Liver (tissue), 9 donors: Measurements from ENCODE around the gene VPS35. TPM values are rescaled to one million over a fixed set of nuclear protein-coding genes. Genes with fewer than 3 reads are reported as not detected.

ENCODE experiments used
- DNase-seq: peaks from one replicate; pipeline ENCODE4 v3.0.0-alpha.2; 2017; ENCODE audit warnings: low spot score
- H3K27ac ChIP-seq, 2 donors: one replicate each; pipeline ENCODE4 v1.7.0; 2013; ENCODE audit warnings: inconsistent platforms in 2 of 2, low read length in 2 of 2, control low read depth in 1 of 2, low read depth in 1 of 2, mild to moderate bottlenecking in 1 of 2
- H3K27me3 ChIP-seq, 4 donors: one replicate each; pipeline versions ENCODE4 v1.6.1 to v1.7.0; 2013; ENCODE audit warnings: low read length in 3 of 4, inconsistent platforms in 1 of 4, mild to moderate bottlenecking in 1 of 4, moderate library complexity in 1 of 4; ENCODE audit not compliant: control insufficient read depth in 4 of 4, insufficient read depth in 4 of 4
- H3K36me3 ChIP-seq, 4 donors: one replicate each; pipeline versions ENCODE4 v1.6.1 to v1.7.0; 2013; ENCODE audit warnings: low read length in 3 of 4, mild to moderate bottlenecking in 3 of 4, low read depth in 1 of 4, moderate library complexity in 1 of 4; ENCODE audit not compliant: control insufficient read depth in 4 of 4, insufficient read depth in 3 of 4
- H3K4me1 ChIP-seq, 4 donors: one replicate each; pipeline versions ENCODE4 v1.6.1 to v1.7.0; 2013; ENCODE audit warnings: low read length in 3 of 4, mild to moderate bottlenecking in 3 of 4, moderate library complexity in 1 of 4; ENCODE audit not compliant: control insufficient read depth in 4 of 4, insufficient read depth in 4 of 4
- H3K4me3 ChIP-seq, 3 donors: one replicate each; pipeline versions ENCODE4 v1.6.1 to v1.7.0; 2013; ENCODE audit warnings: low read length in 3 of 3, control low read depth in 1 of 3, low read depth in 1 of 3, mild to moderate bottlenecking in 1 of 3
- H3K9ac ChIP-seq, 2 donors: one replicate each; pipeline ENCODE4 v1.7.0; 2013; ENCODE audit warnings: low read length in 2 of 2, mild to moderate bottlenecking in 2 of 2, moderate library complexity in 2 of 2, control low read depth in 1 of 2, low read depth in 1 of 2
- H3K9me3 ChIP-seq, 4 donors: one replicate each; pipeline versions ENCODE4 v1.6.1 to v1.7.0; 2013; ENCODE audit warnings: low read length in 3 of 4; ENCODE audit not compliant: control insufficient read depth in 4 of 4
- ATF3 ChIP-seq: IDR thresholded peaks from 2 replicates; pipeline ENCODE4 v1.6.1; 2016; ENCODE audit warnings: antibody characterized with exemption
- EGR1 ChIP-seq, 2 donors: IDR thresholded peaks; 2 replicates each; pipeline ENCODE4 v1.6.1; 2016 to 2018; ENCODE audit warnings: antibody characterized with exemption in 2 of 2, low read depth in 2 of 2
- FOXA2 ChIP-seq: IDR thresholded peaks from 2 replicates; pipeline ENCODE4 v1.6.1; 2016; ENCODE audit warnings: antibody characterized with exemption
- GABPA ChIP-seq, 2 donors: IDR thresholded peaks in 1 of 2; conservative IDR thresholded peaks in 1 of 2; 2 replicates each; pipeline ENCODE4 v1.6.1; 2016; ENCODE audit warnings: antibody characterized with exemption in 2 of 2, mild to moderate bottlenecking in 1 of 2, moderate library complexity in 1 of 2
- HNF4A ChIP-seq, 2 donors: conservative IDR thresholded peaks; 2 replicates each; pipeline ENCODE4 v1.6.1; 2016; ENCODE audit warnings: antibody characterized with exemption in 2 of 2, mild to moderate bottlenecking in 2 of 2
- HNF4G ChIP-seq: IDR thresholded peaks from 2 replicates; pipeline ENCODE4 v1.6.1; 2016; ENCODE audit warnings: antibody characterized with exemption
- JUND ChIP-seq, 2 donors: IDR thresholded peaks; 2 replicates each; pipeline ENCODE4 v1.6.1; 2016; ENCODE audit warnings: antibody characterized with exemption in 2 of 2
- NR2F2 ChIP-seq: IDR thresholded peaks from 2 replicates; pipeline ENCODE4 v1.6.1; 2016; ENCODE audit warnings: antibody characterized with exemption
- RAD21 ChIP-seq, 2 donors: IDR thresholded peaks; 2 replicates each; pipeline ENCODE4 v1.6.1; 2016; ENCODE audit warnings: antibody characterized with exemption in 2 of 2, mild to moderate bottlenecking in 2 of 2
- RXRA ChIP-seq, 2 donors: IDR thresholded peaks; 2 replicates each; pipeline ENCODE4 v1.6.1; 2017 to 2018; ENCODE audit warnings: antibody characterized with exemption in 2 of 2, mild to moderate bottlenecking in 1 of 2
- SP1 ChIP-seq: IDR thresholded peaks from 2 replicates; pipeline ENCODE4 v1.6.1; 2018; ENCODE audit warnings: antibody characterized with exemption, mild to moderate bottlenecking
- TAF1 ChIP-seq: conservative IDR thresholded peaks from 2 replicates; pipeline ENCODE4 v1.6.1; 2016; ENCODE audit warnings: antibody characterized with exemption, mild to moderate bottlenecking
- YY1 ChIP-seq: IDR thresholded peaks from 2 replicates; pipeline ENCODE4 v1.6.1; 2016; ENCODE audit warnings: antibody characterized with exemption, mild to moderate bottlenecking
- ZBTB33 ChIP-seq: IDR thresholded peaks from 2 replicates; pipeline ENCODE4 v1.6.1; 2016; ENCODE audit warnings: antibody characterized with exemption
- WGBS: extraction: QIAGEN DNeasy Blood & Tissue Kit; methylation state at CpG from one replicate; pipeline ENCODE4 v1.1.7; 2013; 5-methylcytosine and 5-hydroxymethylcytosine counted together
- polyA plus RNA-seq, 2 donors: library from polyadenylated mRNA; stranded (reverse) in 1 of 2; unstranded in 1 of 2; fragments of 200-250 nt in 1 of 2; fragments of >200 nt in 1 of 2; fragmentation: Nextera tagmentation in 1 of 2; extraction: Ambion mirVana in 1 of 2; gene quantifications; one replicate each; pipeline versions ENCODE4 v1.2.1 to v1.2.3, GENCODE V29; 2013 to 2015
- total RNA-seq, 2 donors: library from RNA; depleted of rRNA; stranded (reverse); fragments of >200 nt; gene quantifications; one replicate each; pipeline ENCODE4 v1.2.3, GENCODE V29; 2014
- TF ChIP-seq, protein P1 (sequence below): fragments of 150-350 bp; IDR thresholded peaks from 2 replicates; pipeline ENCODE4 v1.5.1; 2017; ENCODE audit warnings: improper control_type of control experiment, low read depth, low read length; ENCODE audit not compliant: missing input control
- TF ChIP-seq, protein P2 (sequence below): IDR thresholded peaks from 2 replicates; pipeline ENCODE4 v1.6.1; 2016; ENCODE audit warnings: antibody characterized with exemption, mild to moderate bottlenecking
- donor health status: healthy.
- donor health status: healthy.
- donor health status: healthy.
- donor health status: healthy.
- donor health status: healthy.

Gene VPS35
- total and polyA plus RNA-seq, 4 donors, result 10.5 to 52.7 (median 23.6) TPM

GRCh38 chr16:46700048-46700447 is 11.1 kb upstream of the VPS35 start:
- no peak for DNase-seq
- TF ChIP-seq RAD21 (IDR thresholded peaks at IDR 0.05) (no peak), SP1 (no peak), RXRA (IDR thresholded peaks at IDR 0.05) (no peak), HNF4G (no peak), YY1 (no peak), EGR1 (IDR thresholded peaks at IDR 0.05; ENCODE audit: low read depth in 2 of 2) (no peak), ATF3 (no peak), NR2F2 (no peak), FOXA2 (no peak), ZBTB33 (no peak), HNF4A (conservative IDR thresholded peaks at IDR 0.05) (no peak), JUND (IDR thresholded peaks at IDR 0.05) (no peak)
- TF ChIP-seq, protein P1, sequence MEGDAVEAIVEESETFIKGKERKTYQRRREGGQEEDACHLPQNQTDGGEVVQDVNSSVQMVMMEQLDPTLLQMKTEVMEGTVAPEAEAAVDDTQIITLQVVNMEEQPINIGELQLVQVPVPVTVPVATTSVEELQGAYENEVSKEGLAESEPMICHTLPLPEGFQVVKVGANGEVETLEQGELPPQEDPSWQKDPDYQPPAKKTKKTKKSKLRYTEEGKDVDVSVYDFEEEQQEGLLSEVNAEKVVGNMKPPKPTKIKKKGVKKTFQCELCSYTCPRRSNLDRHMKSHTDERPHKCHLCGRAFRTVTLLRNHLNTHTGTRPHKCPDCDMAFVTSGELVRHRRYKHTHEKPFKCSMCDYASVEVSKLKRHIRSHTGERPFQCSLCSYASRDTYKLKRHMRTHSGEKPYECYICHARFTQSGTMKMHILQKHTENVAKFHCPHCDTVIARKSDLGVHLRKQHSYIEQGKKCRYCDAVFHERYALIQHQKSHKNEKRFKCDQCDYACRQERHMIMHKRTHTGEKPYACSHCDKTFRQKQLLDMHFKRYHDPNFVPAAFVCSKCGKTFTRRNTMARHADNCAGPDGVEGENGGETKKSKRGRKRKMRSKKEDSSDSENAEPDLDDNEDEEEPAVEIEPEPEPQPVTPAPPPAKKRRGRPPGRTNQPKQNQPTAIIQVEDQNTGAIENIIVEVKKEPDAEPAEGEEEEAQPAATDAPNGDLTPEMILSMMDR, result no peak
- TF ChIP-seq, protein P2, sequence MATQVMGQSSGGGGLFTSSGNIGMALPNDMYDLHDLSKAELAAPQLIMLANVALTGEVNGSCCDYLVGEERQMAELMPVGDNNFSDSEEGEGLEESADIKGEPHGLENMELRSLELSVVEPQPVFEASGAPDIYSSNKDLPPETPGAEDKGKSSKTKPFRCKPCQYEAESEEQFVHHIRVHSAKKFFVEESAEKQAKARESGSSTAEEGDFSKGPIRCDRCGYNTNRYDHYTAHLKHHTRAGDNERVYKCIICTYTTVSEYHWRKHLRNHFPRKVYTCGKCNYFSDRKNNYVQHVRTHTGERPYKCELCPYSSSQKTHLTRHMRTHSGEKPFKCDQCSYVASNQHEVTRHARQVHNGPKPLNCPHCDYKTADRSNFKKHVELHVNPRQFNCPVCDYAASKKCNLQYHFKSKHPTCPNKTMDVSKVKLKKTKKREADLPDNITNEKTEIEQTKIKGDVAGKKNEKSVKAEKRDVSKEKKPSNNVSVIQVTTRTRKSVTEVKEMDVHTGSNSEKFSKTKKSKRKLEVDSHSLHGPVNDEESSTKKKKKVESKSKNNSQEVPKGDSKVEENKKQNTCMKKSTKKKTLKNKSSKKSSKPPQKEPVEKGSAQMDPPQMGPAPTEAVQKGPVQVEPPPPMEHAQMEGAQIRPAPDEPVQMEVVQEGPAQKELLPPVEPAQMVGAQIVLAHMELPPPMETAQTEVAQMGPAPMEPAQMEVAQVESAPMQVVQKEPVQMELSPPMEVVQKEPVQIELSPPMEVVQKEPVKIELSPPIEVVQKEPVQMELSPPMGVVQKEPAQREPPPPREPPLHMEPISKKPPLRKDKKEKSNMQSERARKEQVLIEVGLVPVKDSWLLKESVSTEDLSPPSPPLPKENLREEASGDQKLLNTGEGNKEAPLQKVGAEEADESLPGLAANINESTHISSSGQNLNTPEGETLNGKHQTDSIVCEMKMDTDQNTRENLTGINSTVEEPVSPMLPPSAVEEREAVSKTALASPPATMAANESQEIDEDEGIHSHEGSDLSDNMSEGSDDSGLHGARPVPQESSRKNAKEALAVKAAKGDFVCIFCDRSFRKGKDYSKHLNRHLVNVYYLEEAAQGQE, result no peak

DNA sequence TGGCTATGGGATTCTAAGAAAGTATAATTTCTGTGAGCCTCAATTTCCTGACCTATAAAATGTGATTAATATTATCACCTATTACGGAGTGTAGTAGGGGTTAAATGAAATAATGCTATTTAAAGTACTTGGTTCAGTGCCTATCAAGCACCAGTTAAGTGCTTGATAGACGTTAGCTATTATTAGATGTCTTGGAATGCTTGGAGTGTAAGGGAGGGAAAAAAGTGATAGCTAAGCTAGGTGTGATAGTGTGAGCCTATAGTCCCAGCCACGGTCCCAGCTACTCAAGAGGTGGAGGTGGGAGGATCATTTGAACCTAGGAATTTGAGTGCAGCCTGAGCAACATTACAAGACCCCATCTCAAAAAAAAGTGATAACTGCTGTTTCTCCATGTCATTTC is 8.0 kb upstream of the VPS35 start:
- H3K9me3 ChIP-seq, result no peaks in the 10 kb centered on the region
- H3K27me3 ChIP-seq, result no peaks in the 10 kb centered on the region
- no peaks in the 10 kb centered on the region for H3K36me3 ChIP-seq
- H3K9ac ChIP-seq, result no peak overlapping the region
- H3K27ac ChIP-seq, result no peak overlapping the region
- DNase-seq, result no peak
- 91% methylated on average over 3 of the region's 3 CpGs for WGBS
- TF ChIP-seq TAF1 (no peak), HNF4G (no peak), FOXA2 (no peak), ZBTB33 (no peak), GABPA (IDR thresholded peaks at IDR 0.05 in 1 of 2, conservative IDR thresholded peaks at IDR 0.05 in 1 of 2) (no peak), YY1 (no peak), RAD21 (IDR thresholded peaks at IDR 0.05) (no peak), RXRA (IDR thresholded peaks at IDR 0.05) (no peak), EGR1 (IDR thresholded peaks at IDR 0.05; ENCODE audit: low read depth in 2 of 2) (no peak), HNF4A (conservative IDR thresholded peaks at IDR 0.05) (no peak)
- TF ChIP-seq, protein P1, result no peak
- no peak overlapping the region for H3K4me3 ChIP-seq
- no peaks in the 10 kb centered on the region for H3K4me1 ChIP-seq

More at GRCh38 chr16:46700048-46700447, 11.1 kb upstream of the VPS35 start:
- Histone ChIP-seq H3K9ac (no peak overlapping the region), H3K4me1 (no peaks in the 10 kb centered on the region), H3K36me3 (no peaks in the 10 kb centered on the region), H3K4me3 (no peak overlapping the region), H3K27me3 (no peaks in the 10 kb centered on the region), H3K9me3 (no peaks in the 10 kb centered on the region), H3K27ac (no peak overlapping the region)
- over 99% methylated on average over 3 of the region's 3 CpGs for WGBS
